Suprapubic skin (tissue), 4 donors: ENCODE data around the gene HDAC2. TPM values are rescaled to one million over a fixed set of nuclear protein-coding genes. Genes with fewer than 3 reads are reported as not detected.
"Not testable (repeated sequence)": the region's sequence is repeated elsewhere in the genome, so short reads cannot be mapped to it uniquely, and the experiment has no call there.

Source experiments
- DNase-seq, 2 donors: peaks; one replicate each; pipeline ENCODE4 v3.0.0-alpha.2; 2019; ENCODE audit warnings: low spot score in 2 of 2
- H3K27ac ChIP-seq: fragments of 200-600 bp; sonication (generic); one replicate; pipeline ENCODE4 v1.5.1; 2019
- H3K27me3 ChIP-seq: fragments of 200-600 bp; sonication (generic); one replicate; pipeline ENCODE4 v1.5.1; 2019
- H3K36me3 ChIP-seq: fragments of 200-600 bp; sonication (generic); one replicate; pipeline ENCODE4 v1.5.1; 2019
- H3K4me1 ChIP-seq: fragments of 200-600 bp; sonication (generic); one replicate; pipeline ENCODE4 v1.5.1; 2019
- H3K4me3 ChIP-seq: fragments of 200-600 bp; sonication (generic); one replicate; pipeline ENCODE4 v1.5.1; 2019; ENCODE audit warnings: mild to moderate bottlenecking
- H3K9me3 ChIP-seq: fragments of 200-600 bp; sonication (generic); one replicate; pipeline ENCODE4 v1.5.1; 2019
- EP300 ChIP-seq: sonication (generic); formaldehyde crosslinking; IDR thresholded peaks from one replicate; pipeline ENCODE4 v1.6.1; 2017; ENCODE audit warnings: antibody characterized with exemption
- POLR2A ChIP-seq, 2 donors: fragments of 450-650 bp; IDR thresholded peaks; one replicate each; pipeline ENCODE4 v1.6.1; 2017; ENCODE audit warnings: antibody characterized with exemption in 2 of 2, mild to moderate bottlenecking in 2 of 2, moderate library complexity in 2 of 2
- POLR2AphosphoS5 ChIP-seq, 3 donors: sonication (generic); formaldehyde crosslinking; IDR thresholded peaks; one replicate each; pipeline ENCODE4 v1.6.1; 2017; ENCODE audit warnings: antibody characterized with exemption in 3 of 3
- WGBS: methylation state at CpG from one replicate; pipeline ENCODE4 v1.1.5; 2018; 5-methylcytosine and 5-hydroxymethylcytosine counted together
- total RNA-seq, 4 donors: library from RNA; depleted of rRNA; stranded (reverse); fragments of >200 nt; gene quantifications; one replicate each; pipeline ENCODE4 v1.1.0, GENCODE V29; 2016
- TF ChIP-seq, protein P1 (sequence below), 2 donors: fragments of 200-600 bp in 1 of 2; fragments of 450-650 bp in 1 of 2; sonication (generic) in 1 of 2; IDR thresholded peaks; one replicate each; pipeline ENCODE4 v1.5.1; 2016 to 2019; ENCODE audit warnings: antibody characterized with exemption in 2 of 2, mild to moderate bottlenecking in 1 of 2, moderate library complexity in 1 of 2

The HDAC2 gene
- total RNA-seq, 4 donors from 2014 or later = 36.1 to 73.9 (median 46.9) TPM

DNA sequence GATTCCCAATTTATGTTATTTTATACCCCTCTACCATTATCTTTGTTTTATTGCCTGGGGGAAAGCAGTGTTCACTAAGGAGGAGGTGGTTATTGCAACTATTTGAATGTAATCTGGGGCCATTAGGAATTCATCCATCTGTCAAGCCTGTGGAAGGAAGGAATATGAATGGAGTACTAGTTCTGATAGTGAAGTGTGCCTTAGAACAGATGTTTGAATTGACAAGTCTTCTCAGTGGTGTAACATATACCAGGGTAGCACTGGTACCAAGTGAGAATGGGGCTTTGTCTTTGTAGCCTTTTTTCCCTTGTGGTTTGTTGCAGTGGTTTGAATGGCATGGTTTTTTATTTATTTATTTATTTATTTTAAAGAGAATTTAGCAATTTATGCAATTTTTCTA lies 27.9 kb upstream of the HDAC2 start:
- H3K9me3 ChIP-seq = no peaks in the 10 kb centered on the region
- H3K27ac ChIP-seq = no peak overlapping the region
- H3K27me3 ChIP-seq = no peaks in the 10 kb centered on the region
- H3K4me1 ChIP-seq = peaks cover 11% of the 10 kb centered on the region
- no peaks in the 10 kb centered on the region for H3K36me3 ChIP-seq
- H3K4me3 ChIP-seq = no peak overlapping the region
- TF ChIP-seq, protein P1, sequence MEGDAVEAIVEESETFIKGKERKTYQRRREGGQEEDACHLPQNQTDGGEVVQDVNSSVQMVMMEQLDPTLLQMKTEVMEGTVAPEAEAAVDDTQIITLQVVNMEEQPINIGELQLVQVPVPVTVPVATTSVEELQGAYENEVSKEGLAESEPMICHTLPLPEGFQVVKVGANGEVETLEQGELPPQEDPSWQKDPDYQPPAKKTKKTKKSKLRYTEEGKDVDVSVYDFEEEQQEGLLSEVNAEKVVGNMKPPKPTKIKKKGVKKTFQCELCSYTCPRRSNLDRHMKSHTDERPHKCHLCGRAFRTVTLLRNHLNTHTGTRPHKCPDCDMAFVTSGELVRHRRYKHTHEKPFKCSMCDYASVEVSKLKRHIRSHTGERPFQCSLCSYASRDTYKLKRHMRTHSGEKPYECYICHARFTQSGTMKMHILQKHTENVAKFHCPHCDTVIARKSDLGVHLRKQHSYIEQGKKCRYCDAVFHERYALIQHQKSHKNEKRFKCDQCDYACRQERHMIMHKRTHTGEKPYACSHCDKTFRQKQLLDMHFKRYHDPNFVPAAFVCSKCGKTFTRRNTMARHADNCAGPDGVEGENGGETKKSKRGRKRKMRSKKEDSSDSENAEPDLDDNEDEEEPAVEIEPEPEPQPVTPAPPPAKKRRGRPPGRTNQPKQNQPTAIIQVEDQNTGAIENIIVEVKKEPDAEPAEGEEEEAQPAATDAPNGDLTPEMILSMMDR (IDR thresholded peaks at IDR 0.05) = no peak
- TF ChIP-seq POLR2AphosphoS5 (IDR thresholded peaks at IDR 0.05) = no peak
- no peak for TF ChIP-seq EP300
- no peak for TF ChIP-seq POLR2A (IDR thresholded peaks at IDR 0.05)
- DNase-seq = no peak

DNA sequence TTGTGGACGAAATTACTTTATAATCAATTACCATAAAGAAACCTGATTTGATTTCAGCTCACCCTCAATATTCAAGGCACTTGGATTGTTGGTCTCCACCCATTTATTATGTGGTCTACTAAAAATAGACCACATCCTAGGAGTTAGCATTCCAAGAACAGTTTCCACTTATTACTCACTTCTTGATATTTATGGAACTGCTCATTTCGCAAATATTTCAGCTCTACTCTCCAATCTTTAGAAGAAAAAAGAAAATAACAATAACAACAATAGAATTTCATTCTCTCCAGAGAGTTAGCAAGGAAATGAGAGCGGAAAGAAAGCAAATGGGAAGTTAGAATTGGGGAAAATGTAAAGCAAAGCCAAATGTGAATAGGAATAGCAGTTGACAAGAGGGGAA lies 26.2 kb upstream of the HDAC2 start:
- TF ChIP-seq EP300 (no peak), POLR2AphosphoS5 (IDR thresholded peaks at IDR 0.05) (no peak), POLR2A (IDR thresholded peaks at IDR 0.05) (no peak)
- TF ChIP-seq, protein P1 (IDR thresholded peaks at IDR 0.05) = no peak
- peak overlapping the region; percentile 38 for H3K27ac ChIP-seq
- H3K9me3 ChIP-seq = no peaks in the 10 kb centered on the region
- H3K27me3 ChIP-seq = no peaks in the 10 kb centered on the region
- H3K4me3 ChIP-seq = no peak overlapping the region
- WGBS = 46% methylated on average over 3 of the region's 3 CpGs
- DNase-seq = no peak
- no peaks in the 10 kb centered on the region for H3K36me3 ChIP-seq
- H3K4me1 ChIP-seq = peaks cover 11% of the 10 kb centered on the region

DNA sequence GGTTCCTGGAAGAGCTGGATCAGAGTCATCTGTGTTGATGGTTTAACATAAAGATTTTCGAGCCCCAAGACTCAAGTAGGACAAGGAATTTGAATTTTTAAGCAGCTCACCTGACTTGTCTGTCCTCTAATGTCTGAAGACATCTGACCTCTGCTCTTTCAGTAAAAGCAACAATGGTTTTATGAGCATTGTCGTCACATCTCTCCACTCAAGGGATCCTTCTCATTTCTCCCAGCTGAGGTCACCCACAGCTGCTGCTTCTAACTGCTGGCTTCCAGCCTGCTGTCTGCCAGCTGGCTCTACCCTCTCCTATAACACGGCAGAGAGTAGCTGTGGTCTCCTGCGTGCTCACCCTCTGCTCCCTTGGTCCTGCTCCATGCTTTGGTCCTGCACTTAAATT lies 24.7 kb upstream of the HDAC2 start:
- Histone ChIP-seq H3K27me3 (no peaks in the 10 kb centered on the region), H3K27ac (no peak overlapping the region), H3K9me3 (no peaks in the 10 kb centered on the region), H3K4me3 (no peak overlapping the region), H3K36me3 (no peaks in the 10 kb centered on the region), H3K4me1 (peaks cover 11% of the 10 kb centered on the region)
- no peak for TF ChIP-seq POLR2AphosphoS5 (IDR thresholded peaks at IDR 0.05)
- no peak for TF ChIP-seq EP300
- TF ChIP-seq, protein P1 (IDR thresholded peaks at IDR 0.05) = no peak
- no peak for TF ChIP-seq POLR2A (IDR thresholded peaks at IDR 0.05)
- DNase-seq = no peak
- WGBS = 14% methylated on average over 4 of the region's 4 CpGs

DNA sequence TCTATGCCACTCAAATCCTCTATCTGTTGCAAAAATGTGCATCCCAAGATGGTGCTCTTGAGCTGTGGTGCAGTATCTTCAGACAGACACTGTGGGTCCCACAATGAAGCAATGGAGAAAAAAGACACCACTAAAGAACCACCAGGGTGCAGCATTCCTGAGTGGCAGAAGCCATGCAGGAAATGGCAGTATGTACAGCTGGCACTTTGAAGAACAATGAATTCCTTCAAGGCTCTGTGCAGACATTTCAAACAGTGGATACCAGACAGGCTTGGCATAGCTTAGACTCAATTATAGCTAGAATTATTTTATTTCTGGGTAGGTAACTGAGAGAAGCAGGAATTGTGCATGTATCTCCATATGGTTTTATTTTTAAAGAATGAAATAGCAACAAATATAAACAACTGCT lies 24.0 kb upstream of the HDAC2 start:
- no peaks in the 10 kb centered on the region for H3K36me3 ChIP-seq
- TF ChIP-seq POLR2A (IDR thresholded peaks at IDR 0.05) = no peak
- TF ChIP-seq, protein P1 (IDR thresholded peaks at IDR 0.05) = peak in 1 of 2 donors; percentile 22
- no peak overlapping the region for H3K4me3 ChIP-seq
- no peak for DNase-seq
- H3K9me3 ChIP-seq = no peaks in the 10 kb centered on the region
- peaks cover 11% of the 10 kb centered on the region for H3K4me1 ChIP-seq
- no peaks in the 10 kb centered on the region for H3K27me3 ChIP-seq
- H3K27ac ChIP-seq = no peak overlapping the region

DNA sequence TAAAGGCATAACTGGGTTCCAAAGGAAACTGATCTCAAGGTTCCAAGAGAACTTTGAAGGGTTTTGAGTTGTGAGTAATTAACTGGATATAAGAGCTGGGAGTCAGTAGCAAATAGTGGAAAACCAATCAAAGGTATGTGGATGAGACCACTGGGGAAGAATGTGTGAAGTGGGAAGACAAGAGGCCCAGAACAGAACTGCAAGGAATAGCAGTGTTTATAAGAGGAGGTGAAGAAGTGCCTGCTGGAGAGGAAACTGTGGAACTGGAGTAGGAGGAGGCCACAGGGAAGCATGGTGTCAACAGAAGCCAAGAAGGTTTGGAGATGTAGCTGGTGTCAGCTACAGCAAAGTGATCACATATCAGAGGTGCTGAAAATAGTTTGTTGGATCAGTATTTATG lies 18.7 kb upstream of the HDAC2 start:
- Histone ChIP-seq H3K4me1 (no peaks in the 10 kb centered on the region), H3K9me3 (no peaks in the 10 kb centered on the region), H3K27ac (no peak overlapping the region), H3K36me3 (no peaks in the 10 kb centered on the region), H3K4me3 (no peak overlapping the region), H3K27me3 (no peaks in the 10 kb centered on the region)
- TF ChIP-seq EP300 (no peak), POLR2AphosphoS5 (IDR thresholded peaks at IDR 0.05) (no peak), POLR2A (IDR thresholded peaks at IDR 0.05) (no peak)
- TF ChIP-seq, protein P1 (IDR thresholded peaks at IDR 0.05) = no peak
- DNase-seq = no peak

DNA sequence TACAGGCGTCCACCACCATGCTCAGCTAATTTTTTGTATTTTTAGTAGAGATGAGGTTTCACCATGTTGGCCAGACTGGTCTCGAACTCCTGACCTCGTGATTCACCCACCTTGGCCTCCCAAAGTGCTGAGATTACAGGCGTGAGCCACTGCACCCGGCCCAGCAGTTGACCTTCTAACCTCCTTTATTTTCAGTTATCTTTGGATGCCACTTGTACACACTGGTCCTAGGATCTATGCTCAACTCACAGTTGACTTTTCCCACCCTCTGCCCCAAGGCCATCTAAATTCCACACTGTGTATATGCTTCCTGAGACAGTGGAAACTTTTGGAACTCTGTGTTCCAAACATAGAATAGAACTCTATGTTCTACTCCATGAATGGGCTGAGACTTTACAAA lies 11.7 kb upstream of the HDAC2 start:
- H3K4me1 ChIP-seq, DNase-seq, H3K4me3 ChIP-seq, H3K27me3 ChIP-seq, H3K27ac ChIP-seq, H3K36me3 ChIP-seq, H3K9me3 ChIP-seq: not testable (repeated sequence)
- WGBS = 84% methylated on average over 5 of the region's 5 CpGs
